ENCODE results near the gene PLCB1.

Gene PLCB1

GRCh38 chr20:8646033-8646441 lies 514.0 kb downstream of the PLCB1 start:
- Histone ChIP-seq H2AFZ (ENCODE audit: low read depth, low read length) (no peak overlapping the region), H3K27me3 (ENCODE audit: insufficient read depth, low read length) (no peaks in the 10 kb centered on the region), H3K4me3 (ENCODE audit: low read length) (no peak overlapping the region), H3K9me3 (ENCODE audit: low read length) (peaks cover 13% of the 10 kb centered on the region), H3K36me3 (ENCODE audit: insufficient read depth, low read length) (peaks cover 42% of the 10 kb centered on the region), H3K4me1 (ENCODE audit: insufficient read depth, low read length) (no peaks in the 10 kb centered on the region)

GRCh38 chr20:8646716-8647115 lies 514.6 kb downstream of the PLCB1 start:
- Histone ChIP-seq H3K36me3 (ENCODE audit: insufficient read depth, low read length) (peaks cover 42% of the 10 kb centered on the region), H3K4me1 (ENCODE audit: insufficient read depth, low read length) (no peaks in the 10 kb centered on the region), H3K9me3 (ENCODE audit: low read length) (peaks cover 15% of the 10 kb centered on the region), H3K4me3 (ENCODE audit: low read length) (no peak overlapping the region), H3K27me3 (ENCODE audit: insufficient read depth, low read length) (no peaks in the 10 kb centered on the region), H2AFZ (ENCODE audit: low read depth, low read length) (no peak overlapping the region)

- Histone ChIP-seq H2AFZ (ENCODE audit: low read depth, low read length) (no peak overlapping the region), H3K4me3 (ENCODE audit: low read length) (no peak overlapping the region), H3K4me1 (ENCODE audit: insufficient read depth, low read length) (no peaks in the 10 kb centered on the region), H3K36me3 (ENCODE audit: insufficient read depth, low read length) (peaks cover 46% of the 10 kb centered on the region), H3K27me3 (ENCODE audit: insufficient read depth, low read length) (no peaks in the 10 kb centered on the region), H3K9me3 (ENCODE audit: low read length) (peaks cover 15% of the 10 kb centered on the region)
Measured at GRCh38 chr20:8647961-8648441, 515.9 kb downstream of the PLCB1 start.

- Histone ChIP-seq H3K9me3 (ENCODE audit: low read length) (peaks cover 15% of the 10 kb centered on the region), H2AFZ (ENCODE audit: low read depth, low read length) (no peak overlapping the region), H3K27me3 (ENCODE audit: insufficient read depth, low read length) (no peaks in the 10 kb centered on the region), H3K36me3 (ENCODE audit: insufficient read depth, low read length) (peaks cover 46% of the 10 kb centered on the region), H3K4me3 (ENCODE audit: low read length) (no peak overlapping the region), H3K4me1 (ENCODE audit: insufficient read depth, low read length) (no peaks in the 10 kb centered on the region)
Measured at GRCh38 chr20:8648466-8648865, 516.4 kb downstream of the PLCB1 start.

- H3K4me3 ChIP-seq (ENCODE audit: low read length) = no peak overlapping the region
- H3K4me1 ChIP-seq (ENCODE audit: insufficient read depth, low read length) = peaks cover 20% of the 10 kb centered on the region
- no peaks in the 10 kb centered on the region for H3K27me3 ChIP-seq (ENCODE audit: insufficient read depth, low read length)
- H3K9me3 ChIP-seq (ENCODE audit: low read length) = peaks cover 15% of the 10 kb centered on the region
- H3K36me3 ChIP-seq (ENCODE audit: insufficient read depth, low read length) = peaks cover 25% of the 10 kb centered on the region
- no peak overlapping the region for H2AFZ ChIP-seq (ENCODE audit: low read depth, low read length)
Measured at GRCh38 chr20:8652396-8652795, 520.3 kb downstream of the PLCB1 start.

- Histone ChIP-seq H3K9me3 (ENCODE audit: low read length) (peaks cover 10% of the 10 kb centered on the region), H3K4me1 (ENCODE audit: insufficient read depth, low read length) (peaks cover 20% of the 10 kb centered on the region), H3K4me3 (ENCODE audit: low read length) (no peak overlapping the region), H3K27me3 (ENCODE audit: insufficient read depth, low read length) (no peaks in the 10 kb centered on the region), H3K36me3 (ENCODE audit: insufficient read depth, low read length) (peaks cover 12% of the 10 kb centered on the region), H2AFZ (ENCODE audit: low read depth, low read length) (no peak overlapping the region)
Measured at GRCh38 chr20:8654486-8654885, 522.4 kb downstream of the PLCB1 start.

GRCh38 chr20:8656335-8656734 lies 524.3 kb downstream of the PLCB1 start:
- peaks cover 20% of the 10 kb centered on the region for H3K4me1 ChIP-seq (ENCODE audit: insufficient read depth, low read length)
- H3K36me3 ChIP-seq (ENCODE audit: insufficient read depth, low read length) = peaks cover 9% of the 10 kb centered on the region
- H2AFZ ChIP-seq (ENCODE audit: low read depth, low read length) = no peak overlapping the region
- no peaks in the 10 kb centered on the region for H3K27me3 ChIP-seq (ENCODE audit: insufficient read depth, low read length)
- H3K4me3 ChIP-seq (ENCODE audit: low read length) = no peak overlapping the region
- H3K9me3 ChIP-seq (ENCODE audit: low read length) = peaks cover 2% of the 10 kb centered on the region

- H3K4me1 ChIP-seq (ENCODE audit: insufficient read depth, low read length) = peaks cover 20% of the 10 kb centered on the region
- no peak overlapping the region for H3K4me3 ChIP-seq (ENCODE audit: low read length)
- H3K9me3 ChIP-seq (ENCODE audit: low read length) = no peaks in the 10 kb centered on the region
- no peak overlapping the region for H2AFZ ChIP-seq (ENCODE audit: low read depth, low read length)
- peaks cover 8% of the 10 kb centered on the region for H3K36me3 ChIP-seq (ENCODE audit: insufficient read depth, low read length)
- H3K27me3 ChIP-seq (ENCODE audit: insufficient read depth, low read length) = no peaks in the 10 kb centered on the region
Measured at GRCh38 chr20:8657664-8658063, 525.6 kb downstream of the PLCB1 start.

- Histone ChIP-seq H3K9me3 (ENCODE audit: low read length) (no peaks in the 10 kb centered on the region), H3K36me3 (ENCODE audit: insufficient read depth, low read length) (peaks cover 8% of the 10 kb centered on the region), H2AFZ (ENCODE audit: low read depth, low read length) (no peak overlapping the region), H3K27me3 (ENCODE audit: insufficient read depth, low read length) (no peaks in the 10 kb centered on the region), H3K4me3 (ENCODE audit: low read length) (no peak overlapping the region), H3K4me1 (ENCODE audit: insufficient read depth, low read length) (peaks cover 20% of the 10 kb centered on the region)
Measured at GRCh38 chr20:8658103-8658502, 526.0 kb downstream of the PLCB1 start.

GRCh38 chr20:8661229-8661952 lies 529.3 kb downstream of the PLCB1 start:
- H3K36me3 ChIP-seq (ENCODE audit: insufficient read depth, low read length) = peaks cover 8% of the 10 kb centered on the region
- H3K4me3 ChIP-seq (ENCODE audit: low read length) = no peak overlapping the region
- H3K27me3 ChIP-seq (ENCODE audit: insufficient read depth, low read length) = no peaks in the 10 kb centered on the region
- H3K9me3 ChIP-seq (ENCODE audit: low read length) = no peaks in the 10 kb centered on the region
- no peak overlapping the region for H2AFZ ChIP-seq (ENCODE audit: low read depth, low read length)
- peaks cover 11% of the 10 kb centered on the region for H3K4me1 ChIP-seq (ENCODE audit: insufficient read depth, low read length)

GRCh38 chr20:8662433-8662954 lies 530.4 kb downstream of the PLCB1 start:
- H3K9me3 ChIP-seq (ENCODE audit: low read length) = no peaks in the 10 kb centered on the region
- H2AFZ ChIP-seq (ENCODE audit: low read depth, low read length) = no peak overlapping the region

GRCh38 chr20:8663424-8663823 lies 531.4 kb downstream of the PLCB1 start:
- Histone ChIP-seq H3K9me3 (ENCODE audit: low read length) (no peaks in the 10 kb centered on the region), H3K4me1 (ENCODE audit: insufficient read depth, low read length) (peaks cover 11% of the 10 kb centered on the region), H3K4me3 (ENCODE audit: low read length) (no peak overlapping the region), H3K27me3 (ENCODE audit: insufficient read depth, low read length) (no peaks in the 10 kb centered on the region), H3K36me3 (ENCODE audit: insufficient read depth, low read length) (peaks cover 7% of the 10 kb centered on the region), H2AFZ (ENCODE audit: low read depth, low read length) (no peak overlapping the region)

More at GRCh38 chr20:8662433-8662954, 530.4 kb downstream of the PLCB1 start:
- Histone ChIP-seq H3K4me1 (ENCODE audit: insufficient read depth, low read length) (peaks cover 8% of the 10 kb centered on the region), H3K36me3 (ENCODE audit: insufficient read depth, low read length) (peaks cover 8% of the 10 kb centered on the region), H3K4me3 (ENCODE audit: low read length) (no peak overlapping the region), H3K27me3 (ENCODE audit: insufficient read depth, low read length) (no peaks in the 10 kb centered on the region)

GRCh38 chr20:8664778-8665177 lies 532.7 kb downstream of the PLCB1 start:
- H3K4me1 ChIP-seq (ENCODE audit: insufficient read depth, low read length) = peaks cover 11% of the 10 kb centered on the region
- H3K4me3 ChIP-seq (ENCODE audit: low read length) = no peak overlapping the region
- no peaks in the 10 kb centered on the region for H3K27me3 ChIP-seq (ENCODE audit: insufficient read depth, low read length)
- no peak overlapping the region for H2AFZ ChIP-seq (ENCODE audit: low read depth, low read length)
- no peaks in the 10 kb centered on the region for H3K9me3 ChIP-seq (ENCODE audit: low read length)
- peaks cover 8% of the 10 kb centered on the region for H3K36me3 ChIP-seq (ENCODE audit: insufficient read depth, low read length)

All from neuron (in vitro differentiated cells).